T-cell (primary cell): ENCODE results near the gene NUP188. TPM values are rescaled to one million over a fixed set of nuclear protein-coding genes. Genes with fewer than 3 reads are reported as not detected.

Source experiments
- ATAC-seq, 4 experiments: fragments of 200-7000 bp in 3 of 4; fragments of 150-1000 bp in 1 of 4; cut with Tn5 transposase; replicated peaks in 1 of 4; 1 replicate in 3 of 4; 2 replicates in 1 of 4; pipeline ENCODE4 v1.10.0; 2021; ENCODE audit warnings: moderate library complexity in 3 of 4, mild to moderate bottlenecking in 2 of 4, moderate number of reproducible peaks in 1 of 4
- CTCF ChIA-PET, 2 donors: fragments of 300-600 bp; sonication (Branson Sonifier 250); formaldehyde crosslinking; loops; one replicate each; lab custom pipeline; 2022; ENCODE audit warnings: antibody characterized with exemption in 2 of 2; lab: Charles Lee
- POLR2A ChIA-PET, 2 donors: fragments of 300-600 bp; sonication (Branson Sonifier 250); formaldehyde crosslinking; loops; one replicate each; lab custom pipeline; 2022; ENCODE audit warnings: antibody characterized with exemption in 2 of 2; lab: Charles Lee
- DNase-seq, 35 experiments: peaks; one replicate each; pipeline versions ENCODE4 v3.0.0 to v3.0.0-alpha.2; 2013 to 2023
- H3K27ac ChIP-seq: one replicate; pipeline ENCODE4 v1.5.1; 2013; ENCODE audit warnings: low read length
- H3K27me3 ChIP-seq, 2 experiments: replicated peaks in 1 of 2; 1 replicate in 1 of 2; 2 replicates in 1 of 2; pipeline versions ENCODE4 v1.6.1 to v1.7.0; 2013; ENCODE audit warnings: low read length in 1 of 2, mixed read lengths in 1 of 2; ENCODE audit not compliant: control insufficient read depth in 2 of 2, insufficient read depth in 2 of 2; ENCODE audit errors: extremely low read depth in 1 of 2
- H3K36me3 ChIP-seq, 2 donors: 1 replicate in 1 of 2; 2 replicates in 1 of 2; pipeline versions ENCODE4 v1.6.1 to v1.7.0; 2013; ENCODE audit warnings: low read length in 1 of 2; ENCODE audit not compliant: control insufficient read depth in 2 of 2, insufficient read depth in 1 of 2; ENCODE audit errors: extremely low read depth in 1 of 2
- H3K4me1 ChIP-seq, 2 experiments: 1 replicate in 1 of 2; 2 replicates in 1 of 2; pipeline versions ENCODE4 v1.6.1 to v1.7.0; 2013; ENCODE audit warnings: low read length in 2 of 2, mixed read lengths in 1 of 2; ENCODE audit not compliant: insufficient read depth in 2 of 2, control insufficient read depth in 1 of 2; ENCODE audit errors: extremely low read depth in 1 of 2
- H3K4me3 ChIP-seq, 2 donors: 1 replicate in 1 of 2; 2 replicates in 1 of 2; pipeline versions ENCODE4 v1.5.1 to v1.7.0; 2013; ENCODE audit warnings: mild to moderate bottlenecking in 2 of 2, low read length in 1 of 2, moderate library complexity in 1 of 2; ENCODE audit not compliant: control insufficient read depth in 1 of 2; ENCODE audit errors: extremely low read depth in 1 of 2
- H3K9me3 ChIP-seq: 2 replicates; pipeline ENCODE4 v1.7.0; 2013
- H3K27ac Mint-ChIP-seq, 2 donors: one replicate each; pipeline ENCODE4 v1.8.0; 2020 to 2021; ENCODE audit warnings: mild to moderate bottlenecking in 2 of 2, mixed read lengths in 2 of 2
- H3K27me3 Mint-ChIP-seq, 2 donors: one replicate each; pipeline ENCODE4 v1.8.0; 2021 to 2022; ENCODE audit warnings: mixed read lengths in 2 of 2
- H3K36me3 Mint-ChIP-seq: one replicate; pipeline ENCODE4 v1.8.0; 2021; ENCODE audit warnings: mixed read lengths
- H3K4me1 Mint-ChIP-seq, 3 donors: one replicate each; pipeline ENCODE4 v1.8.0; 2020 to 2022; ENCODE audit warnings: mixed read lengths in 3 of 3, mild to moderate bottlenecking in 1 of 3
- H3K4me3 Mint-ChIP-seq, 3 donors: one replicate each; pipeline ENCODE4 v1.8.0; 2020 to 2022; ENCODE audit warnings: mild to moderate bottlenecking in 3 of 3, mixed read lengths in 3 of 3, moderate library complexity in 3 of 3
- H3K9me3 Mint-ChIP-seq, 3 donors: one replicate each; pipeline ENCODE4 v1.8.0; 2020 to 2022; ENCODE audit warnings: mixed read lengths in 3 of 3
- WGBS: methylation state at CpG from one replicate; pipeline ENCODE4 v1.1.5; 2013; ENCODE audit warnings: missing lambda C conversion rate; ENCODE audit not compliant: insufficient coverage; 5-methylcytosine and 5-hydroxymethylcytosine counted together
- total RNA-seq, 35 experiments: library from RNA in 6 of 35; stranded (reverse) in 6 of 35; fragments of 120-200 nt in 1 of 35; gene quantifications; one replicate each; pipeline versions ENCODE4 v1.2.1 to v1.2.4 and lab custom pipeline; 2013 to 2026

NUP188 gene
- total RNA-seq, 5 donors from 2014 or later (not counting 1 experiment from before 2014, with no cell fraction given) = 51.0 to 78.4 (median 71.3) TPM

GRCh38 chr9:128906741-128907140 lies 40.8 kb upstream of the NUP188 start:
- WGBS = 82% methylated on average over 2 of the region's 2 CpGs

GRCh38 chr9:128908372-128908771 lies 39.1 kb upstream of the NUP188 start:
- ATAC-seq (no peak), DNase-seq (no peak)
- H3K4me3 Mint-ChIP-seq = no peak overlapping the region
- Histone ChIP-seq H3K9me3 (no peaks in the 10 kb centered on the region), H3K4me1 (peaks cover 18 to 73% of the 10 kb centered on the region in 2 experiments), H3K36me3 (peaks cover 22 to 39% of the 10 kb centered on the region in 2 donors), H3K4me3 (no peak overlapping the region), H3K27me3 (no peaks in the 10 kb centered on the region), H3K27ac (no peak overlapping the region)
- ChIA-PET CTCF (interaction anchor here in 1 of 2 donors (0.7 kb wide), 1 partner anchor 1584 kb away, joined by 3 read pairs; no protein-coding TSS in a partner anchor), POLR2A (no interaction called here)
- H3K9me3 Mint-ChIP-seq = no peaks in the 10 kb centered on the region
- H3K36me3 Mint-ChIP-seq = peaks cover 35% of the 10 kb centered on the region
- H3K27me3 Mint-ChIP-seq = no peaks in the 10 kb centered on the region
- peaks cover 50 to 63% (median 62%) of the 10 kb centered on the region in 3 donors for H3K4me1 Mint-ChIP-seq
- WGBS = 94% methylated on average over 24 of the region's 24 CpGs
- H3K27ac Mint-ChIP-seq = peak overlapping the region in 1 of 2 donors; percentile 73

More at GRCh38 chr9:128906741-128907140, 40.8 kb upstream of the NUP188 start:
- DNase-seq (no peak), ATAC-seq (no peak)
- ChIA-PET CTCF (interaction anchor here in 1 of 2 donors (0.6 kb wide), 1 partner anchor 36 kb away, joined by 3 read pairs; no protein-coding TSS in a partner anchor), POLR2A (no interaction called here)
- peaks cover 50 to 63% (median 62%) of the 10 kb centered on the region in 3 donors for H3K4me1 Mint-ChIP-seq
- no peak overlapping the region for H3K27ac ChIP-seq
- peaks cover 31 to 74% of the 10 kb centered on the region in 2 experiments for H3K4me1 ChIP-seq
- H3K9me3 Mint-ChIP-seq = no peaks in the 10 kb centered on the region
- H3K36me3 Mint-ChIP-seq = peaks cover 27% of the 10 kb centered on the region
- H3K9me3 ChIP-seq = no peaks in the 10 kb centered on the region
- H3K27me3 Mint-ChIP-seq = no peaks in the 10 kb centered on the region
- H3K27me3 ChIP-seq = no peaks in the 10 kb centered on the region
- no peak overlapping the region for H3K4me3 Mint-ChIP-seq
- H3K4me3 ChIP-seq = no peak overlapping the region
- H3K27ac Mint-ChIP-seq = peak overlapping the region; percentile 79 to 87
- H3K36me3 ChIP-seq = peaks cover 15 to 39% of the 10 kb centered on the region in 2 donors

- H3K4me1 ChIP-seq = peaks cover 10 to 72% of the 10 kb centered on the region in 2 experiments
- POLR2A ChIA-PET = interaction anchor here in 1 of 2 donors (0.6 kb wide), 1 partner anchor 131 kb away, joined by 4 read pairs; no protein-coding TSS in a partner anchor
- Mint-ChIP-seq H3K27ac (peak overlapping the region; percentile 46 to 73), H3K36me3 (peaks cover 35% of the 10 kb centered on the region), H3K27me3 (no peaks in the 10 kb centered on the region), H3K4me1 (peaks cover 40 to 63% (median 63%) of the 10 kb centered on the region in 3 donors), H3K9me3 (no peaks in the 10 kb centered on the region), H3K4me3 (no peak overlapping the region)
- H3K27me3 ChIP-seq = no peaks in the 10 kb centered on the region
- H3K9me3 ChIP-seq = no peaks in the 10 kb centered on the region
- no peak overlapping the region for H3K27ac ChIP-seq
- peaks cover 28 to 45% of the 10 kb centered on the region in 2 donors for H3K36me3 ChIP-seq
- CTCF ChIA-PET = no interaction called here
- ATAC-seq = no peak
- DNase-seq = no peak
- H3K4me3 ChIP-seq = no peak overlapping the region
- 50% methylated on average over 1 of the region's 4 CpGs for WGBS
These were observed 37.6 kb upstream of the NUP188 start for GRCh38 chr9:128909859-128910258.

GRCh38 chr9:128910906-128911305 lies 36.6 kb upstream of the NUP188 start:
- Histone ChIP-seq H3K4me3 (no peak overlapping the region), H3K4me1 (peaks cover 10 to 65% of the 10 kb centered on the region in 2 experiments), H3K36me3 (peaks cover 33 to 53% of the 10 kb centered on the region in 2 donors), H3K27me3 (no peaks in the 10 kb centered on the region), H3K9me3 (no peaks in the 10 kb centered on the region), H3K27ac (no peak overlapping the region)
- peaks cover 40 to 57% (median 56%) of the 10 kb centered on the region in 3 donors for H3K4me1 Mint-ChIP-seq
- peaks cover 38% of the 10 kb centered on the region for H3K36me3 Mint-ChIP-seq
- DNase-seq (no peak), ATAC-seq (peak in 1 of 4 experiments; percentile 24)
- no peaks in the 10 kb centered on the region for H3K9me3 Mint-ChIP-seq
- H3K27me3 Mint-ChIP-seq = no peaks in the 10 kb centered on the region
- H3K4me3 Mint-ChIP-seq = peak overlapping the region in 1 of 3 donors; percentile 20
- ChIA-PET CTCF (no interaction called here), POLR2A (no interaction called here)
- 100% methylated on average over 2 of the region's 6 CpGs for WGBS
- H3K27ac Mint-ChIP-seq = peak overlapping the region; percentile 49 to 74

- H3K9me3 ChIP-seq = no peaks in the 10 kb centered on the region
- 73% methylated on average over 6 of the region's 8 CpGs for WGBS
- peak overlapping the region; percentile 4 for H3K27ac ChIP-seq
- peaks cover 0 to 2% of the 10 kb centered on the region in 2 experiments for H3K27me3 ChIP-seq
- Mint-ChIP-seq H3K27ac (peak overlapping the region; percentile 73 to 74), H3K4me3 (peak overlapping the region in 1 of 3 donors; percentile 51), H3K9me3 (no peaks in the 10 kb centered on the region), H3K4me1 (peaks cover 40 to 54% (median 53%) of the 10 kb centered on the region in 3 donors), H3K27me3 (no peaks in the 10 kb centered on the region), H3K36me3 (peaks cover 40% of the 10 kb centered on the region)
- ATAC-seq (peak in 1 of 4 experiments; percentile 14), DNase-seq (no peak)
- CTCF ChIA-PET = no interaction called here
- H3K4me1 ChIP-seq = peaks cover 10 to 64% of the 10 kb centered on the region in 2 experiments
- H3K36me3 ChIP-seq = peaks cover 34 to 59% of the 10 kb centered on the region in 2 donors
- H3K4me3 ChIP-seq = no peak overlapping the region
- POLR2A ChIA-PET = interaction anchor here in 1 of 2 donors (0.6 kb wide), 1 partner anchor 471 kb away, joined by 4 read pairs; no protein-coding TSS in a partner anchor
These were observed 35.9 kb upstream of the NUP188 start for GRCh38 chr9:128911529-128912035.

- Mint-ChIP-seq H3K36me3 (peaks cover 43% of the 10 kb centered on the region), H3K4me3 (peak overlapping the region in 2 of 3 donors; percentile 3 to 51), H3K27me3 (no peaks in the 10 kb centered on the region), H3K27ac (peak overlapping the region; percentile 80 to 84), H3K9me3 (no peaks in the 10 kb centered on the region), H3K4me1 (peaks cover 37 to 49% (median 48%) of the 10 kb centered on the region in 3 donors)
- no peak for ATAC-seq
- Histone ChIP-seq H3K9me3 (no peaks in the 10 kb centered on the region), H3K27me3 (peaks cover 0 to 2% of the 10 kb centered on the region in 2 experiments), H3K4me3 (no peak overlapping the region), H3K27ac (no peak overlapping the region), H3K36me3 (peaks cover 35 to 62% of the 10 kb centered on the region in 2 donors), H3K4me1 (peaks cover 10 to 60% of the 10 kb centered on the region in 2 experiments)
- ChIA-PET CTCF (no interaction called here), POLR2A (interaction anchor here in 1 of 2 donors (0.6 kb wide), 1 partner anchor 472 kb away, joined by 4 read pairs; no protein-coding TSS in a partner anchor)
- DNase-seq = no peak
- WGBS = 70% methylated on average over 11 of the region's 15 CpGs
These were observed 35.1 kb upstream of the NUP188 start for GRCh38 chr9:128912270-128912853.
